Measurements from ENCODE around the gene VCAN. TPM values are rescaled to one million over a fixed set of nuclear protein-coding genes. Genes with fewer than 3 reads are reported as not detected.

The VCAN gene
- total and polyA plus RNA-seq, 2 donors (not counting 1 experiment from before 2014, with no cell fraction given): 2.0 TPM; not detected in 1

DNA sequence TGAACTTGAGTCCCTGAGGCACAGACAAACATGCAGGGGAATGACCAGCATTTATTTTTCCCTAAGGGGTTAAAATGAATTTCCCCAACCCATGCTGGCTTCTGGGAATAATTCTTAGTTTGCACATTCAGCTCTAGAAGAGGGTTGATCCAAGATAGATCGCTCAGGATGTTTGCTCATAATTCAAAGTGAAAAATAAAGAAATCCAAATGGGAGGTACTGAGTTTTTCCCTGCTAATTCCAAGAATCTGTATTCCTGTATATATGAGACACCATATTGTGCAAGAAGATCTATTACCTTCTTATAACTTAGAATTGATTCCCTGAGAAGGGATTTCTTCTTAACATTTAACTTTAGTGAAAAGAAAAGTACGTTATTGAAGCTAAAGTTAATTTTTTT, 96.2 kb downstream of the VCAN start:
- ChIA-PET POLR2A (no interaction called here), CTCF (interaction anchor here (1.7 to 1.8 kb wide), 2 partner anchors 9 to 1214 kb away, joined by 4 to 7 read pairs; no protein-coding TSS in a partner anchor)
- H3K4me1 ChIP-seq (ENCODE audit: control insufficient read depth in 2 of 2, insufficient read depth in 2 of 2, low read length in 2 of 2): no peaks in the 10 kb centered on the region
- H3K4me3 ChIP-seq (ENCODE audit: control extremely low read depth in 1 of 5, extremely low read depth in 1 of 5, insufficient read depth in 1 of 5, low read depth in 2 of 5, low read length in 4 of 5): no peak overlapping the region
- H3K4me1 Mint-ChIP-seq: no peaks in the 10 kb centered on the region
- H3K4me3 Mint-ChIP-seq: no peak overlapping the region
- H3K27ac ChIP-seq (ENCODE audit: low read length in 2 of 2): no peak overlapping the region
- no peaks in the 10 kb centered on the region for H4K20me1 ChIP-seq (ENCODE audit: control insufficient read depth, insufficient read depth, low read length, poor library complexity, severe bottlenecking)
- H3K9ac ChIP-seq (ENCODE audit: low read length): no peak overlapping the region
- ATAC-seq (ENCODE audit: low read depth): no peak
- no peaks in the 10 kb centered on the region for H3K27me3 ChIP-seq (replicated peaks in 1 of 4; ENCODE audit: control extremely low read depth in 1 of 4, control insufficient read depth in 3 of 4, insufficient read depth in 4 of 4, low read length in 3 of 4)
- no peak overlapping the region for H2AFZ ChIP-seq (ENCODE audit: insufficient read depth, low read depth, low read length, poor library complexity, severe bottlenecking)
- intact Hi-C loops (cut with micrococcal nuclease): no loop called here
- H3K4me2 ChIP-seq (replicated peaks; ENCODE audit: low read depth, low read length, poor library complexity, severe bottlenecking): no peak overlapping the region
- no peaks in the 10 kb centered on the region for H3K79me2 ChIP-seq (ENCODE audit: control insufficient read depth, insufficient read depth, low read length)
- H3K36me3 ChIP-seq (replicated peaks in 1 of 2; ENCODE audit: control extremely low read depth in 1 of 2, control insufficient read depth in 1 of 2, extremely low read depth in 1 of 2, insufficient read depth in 2 of 2, low read length in 1 of 2): no peaks in the 10 kb centered on the region
- no peaks in the 10 kb centered on the region for H3K9me3 ChIP-seq (ENCODE audit: control extremely low read depth in 1 of 3, control insufficient read depth in 2 of 3, insufficient read depth in 1 of 3, low read length in 2 of 3)
- DNase-seq: no peak
- no peaks in the 10 kb centered on the region for H3K9me3 Mint-ChIP-seq (ENCODE audit: insufficient read depth)
- no CpG with 5 or more reads among the region's 2 CpGs for WGBS (ENCODE audit: insufficient coverage)
- H3K27me3 Mint-ChIP-seq: peaks cover 11% of the 10 kb centered on the region
- no peak for TF ChIP-seq EZH2 (IDR thresholded peaks at IDR 0.05; ENCODE audit: borderline replicate concordance, insufficient read depth, low read depth, low read length, poor library complexity, severe bottlenecking)
- TF ChIP-seq, protein P1, sequence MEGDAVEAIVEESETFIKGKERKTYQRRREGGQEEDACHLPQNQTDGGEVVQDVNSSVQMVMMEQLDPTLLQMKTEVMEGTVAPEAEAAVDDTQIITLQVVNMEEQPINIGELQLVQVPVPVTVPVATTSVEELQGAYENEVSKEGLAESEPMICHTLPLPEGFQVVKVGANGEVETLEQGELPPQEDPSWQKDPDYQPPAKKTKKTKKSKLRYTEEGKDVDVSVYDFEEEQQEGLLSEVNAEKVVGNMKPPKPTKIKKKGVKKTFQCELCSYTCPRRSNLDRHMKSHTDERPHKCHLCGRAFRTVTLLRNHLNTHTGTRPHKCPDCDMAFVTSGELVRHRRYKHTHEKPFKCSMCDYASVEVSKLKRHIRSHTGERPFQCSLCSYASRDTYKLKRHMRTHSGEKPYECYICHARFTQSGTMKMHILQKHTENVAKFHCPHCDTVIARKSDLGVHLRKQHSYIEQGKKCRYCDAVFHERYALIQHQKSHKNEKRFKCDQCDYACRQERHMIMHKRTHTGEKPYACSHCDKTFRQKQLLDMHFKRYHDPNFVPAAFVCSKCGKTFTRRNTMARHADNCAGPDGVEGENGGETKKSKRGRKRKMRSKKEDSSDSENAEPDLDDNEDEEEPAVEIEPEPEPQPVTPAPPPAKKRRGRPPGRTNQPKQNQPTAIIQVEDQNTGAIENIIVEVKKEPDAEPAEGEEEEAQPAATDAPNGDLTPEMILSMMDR (IDR thresholded peaks at IDR 0.05): no peak
- no peak overlapping the region for H3K27ac Mint-ChIP-seq

DNA sequence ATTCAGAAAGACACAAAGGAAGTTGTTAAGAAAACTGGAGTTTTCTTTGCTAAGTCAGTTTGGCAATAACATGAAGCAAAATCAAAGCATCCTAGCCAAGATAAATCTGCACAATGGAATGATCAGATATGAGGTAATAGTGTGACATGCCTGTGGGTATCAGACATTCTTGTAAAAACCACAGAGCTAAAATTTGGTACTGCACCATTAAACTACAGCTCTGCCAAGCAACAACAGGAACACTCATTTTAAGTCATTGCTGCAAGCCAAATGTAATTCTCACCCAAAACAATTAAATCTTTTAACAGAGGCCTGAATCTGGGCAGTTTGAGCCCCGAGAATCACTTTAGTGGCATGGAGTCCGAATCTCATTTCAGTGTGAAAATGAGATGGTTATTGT, 96.6 kb downstream of the VCAN start:
- no peak for TF ChIP-seq EZH2 (IDR thresholded peaks at IDR 0.05; ENCODE audit: borderline replicate concordance, insufficient read depth, low read depth, low read length, poor library complexity, severe bottlenecking)
- TF ChIP-seq, protein P1 (IDR thresholded peaks at IDR 0.05): no peak

More for the DNA sequence above, 96.6 kb downstream of the VCAN start:
- Mint-ChIP-seq H3K27me3 (peaks cover 7% of the 10 kb centered on the region), H3K4me3 (no peak overlapping the region), H3K9me3 (ENCODE audit: insufficient read depth) (no peaks in the 10 kb centered on the region), H3K4me1 (no peaks in the 10 kb centered on the region), H3K27ac (no peak overlapping the region)
- intact Hi-C loops (cut with micrococcal nuclease): no loop called here
- no peak for ATAC-seq (ENCODE audit: low read depth)
- Histone ChIP-seq H4K20me1 (ENCODE audit: control insufficient read depth, insufficient read depth, low read length, poor library complexity, severe bottlenecking) (no peaks in the 10 kb centered on the region), H3K79me2 (ENCODE audit: control insufficient read depth, insufficient read depth, low read length) (no peaks in the 10 kb centered on the region), H3K4me2 (replicated peaks; ENCODE audit: low read depth, low read length, poor library complexity, severe bottlenecking) (no peak overlapping the region), H3K4me3 (ENCODE audit: control extremely low read depth in 1 of 5, extremely low read depth in 1 of 5, insufficient read depth in 1 of 5, low read depth in 2 of 5, low read length in 4 of 5) (no peak overlapping the region), H3K36me3 (replicated peaks in 1 of 2; ENCODE audit: control extremely low read depth in 1 of 2, control insufficient read depth in 1 of 2, extremely low read depth in 1 of 2, insufficient read depth in 2 of 2, low read length in 1 of 2) (no peaks in the 10 kb centered on the region), H3K4me1 (ENCODE audit: control insufficient read depth in 2 of 2, insufficient read depth in 2 of 2, low read length in 2 of 2) (no peaks in the 10 kb centered on the region), H3K27me3 (replicated peaks in 1 of 4; ENCODE audit: control extremely low read depth in 1 of 4, control insufficient read depth in 3 of 4, insufficient read depth in 4 of 4, low read length in 3 of 4) (no peaks in the 10 kb centered on the region), H3K9me3 (ENCODE audit: control extremely low read depth in 1 of 3, control insufficient read depth in 2 of 3, insufficient read depth in 1 of 3, low read length in 2 of 3) (no peaks in the 10 kb centered on the region), H3K27ac (ENCODE audit: low read length in 2 of 2) (no peak overlapping the region), H3K9ac (ENCODE audit: low read length) (no peak overlapping the region), H2AFZ (ENCODE audit: insufficient read depth, low read depth, low read length, poor library complexity, severe bottlenecking) (no peak overlapping the region)
- ChIA-PET POLR2A (no interaction called here), CTCF (no interaction called here)
- DNase-seq: no peak
- 79% methylated on average over 2 of the region's 2 CpGs for WGBS (ENCODE audit: insufficient coverage)

Measured in B cell (primary cell).